ENCODE measurements around the gene APBA3.
"Not testable (repeated sequence)": the region's sequence is repeated elsewhere in the genome, so short reads cannot be mapped to it uniquely, and the experiment has no call there.

Gene APBA3

GRCh38 chr19:3773814-3774515 lies 12.5 kb upstream of the APBA3 start:
- Mint-ChIP-seq H3K9me3 (no peaks in the 10 kb centered on the region), H3K4me3 (no peak overlapping the region), H3K36me3 (ENCODE audit: insufficient read depth) (peaks cover 22% of the 10 kb centered on the region), H3K4me1 (ENCODE audit: low read depth in 2 of 2) (peaks cover 4 to 10% of the 10 kb centered on the region in 2 donors), H3K27me3 (no peaks in the 10 kb centered on the region), H3K27ac (peak overlapping the region in 1 of 2 donors; percentile 58)
- no peak for DNase-seq
- no peak for ATAC-seq (replicated peaks)

- DNase-seq (no peak), ATAC-seq (replicated peaks) (no peak)
- H3K27me3 Mint-ChIP-seq, result no peaks in the 10 kb centered on the region
- no peaks in the 10 kb centered on the region for H3K9me3 Mint-ChIP-seq
- no peak within 1 kb of the TSS for H3K27ac Mint-ChIP-seq
- H3K36me3 Mint-ChIP-seq (ENCODE audit: insufficient read depth), result peaks cover 41% of the 10 kb centered on the region
- H3K4me3 Mint-ChIP-seq, result no peak within 1 kb of the TSS
- H3K4me1 Mint-ChIP-seq (ENCODE audit: low read depth in 2 of 2), result peaks cover 4 to 13% of the 10 kb centered on the region in 2 donors
These were observed 10.5 kb upstream of the APBA3 start, which contains the start of gene RAX2 for GRCh38 chr19:3771906-3772455. TSS of gene RAX2 (minus strand) at chr19:3772228. CDS start at chr19:3771742, 486 bp downstream.

GRCh38 chr19:3771000-3771905 lies 9.8 kb upstream of the APBA3 start:
- H3K27me3 Mint-ChIP-seq, result no peaks in the 10 kb centered on the region
- H3K4me3 Mint-ChIP-seq, result no peak overlapping the region
- H3K36me3 Mint-ChIP-seq (ENCODE audit: insufficient read depth), result peaks cover 43% of the 10 kb centered on the region
- DNase-seq (no peak), ATAC-seq (replicated peaks) (no peak)
- H3K4me1 Mint-ChIP-seq (ENCODE audit: low read depth in 2 of 2), result peaks cover 8 to 19% of the 10 kb centered on the region in 2 donors
- H3K9me3 Mint-ChIP-seq, result no peaks in the 10 kb centered on the region
- no peak overlapping the region for H3K27ac Mint-ChIP-seq

GRCh38 chr19:3770136-3770999 lies 8.9 kb upstream of the APBA3 start:
- Mint-ChIP-seq H3K27me3 (no peaks in the 10 kb centered on the region), H3K9me3 (no peaks in the 10 kb centered on the region), H3K36me3 (ENCODE audit: insufficient read depth) (peaks cover 52% of the 10 kb centered on the region), H3K4me1 (ENCODE audit: low read depth in 2 of 2) (peaks cover 10 to 20% of the 10 kb centered on the region in 2 donors), H3K4me3 (no peak overlapping the region), H3K27ac (no peak overlapping the region)
- ATAC-seq (replicated peaks), result no peak
- no peak for DNase-seq

- peaks cover 10 to 20% of the 10 kb centered on the region in 2 donors for H3K4me1 Mint-ChIP-seq (ENCODE audit: low read depth in 2 of 2)
- H3K27ac Mint-ChIP-seq, result no peak overlapping the region
- no peak for ATAC-seq (replicated peaks)
- no peak overlapping the region for H3K4me3 Mint-ChIP-seq
- DNase-seq, result no peak
- peaks cover 55% of the 10 kb centered on the region for H3K36me3 Mint-ChIP-seq (ENCODE audit: insufficient read depth)
- no peaks in the 10 kb centered on the region for H3K9me3 Mint-ChIP-seq
- H3K27me3 Mint-ChIP-seq, result no peaks in the 10 kb centered on the region
These were observed 8.0 kb upstream of the APBA3 start for GRCh38 chr19:3769494-3769893.

GRCh38 chr19:3768748-3769099 lies 7.2 kb upstream of the APBA3 start:
- DNase-seq, result no peak
- H3K36me3 Mint-ChIP-seq (ENCODE audit: insufficient read depth), result peaks cover 61% of the 10 kb centered on the region
- no peaks in the 10 kb centered on the region for H3K27me3 Mint-ChIP-seq
- H3K4me3 Mint-ChIP-seq, result no peak overlapping the region
- no peaks in the 10 kb centered on the region for H3K9me3 Mint-ChIP-seq
- ATAC-seq (replicated peaks), result no peak
- H3K4me1 Mint-ChIP-seq (ENCODE audit: low read depth in 2 of 2), result peaks cover 9 to 18% of the 10 kb centered on the region in 2 donors
- peak overlapping the region in 1 of 2 donors; percentile 81 for H3K27ac Mint-ChIP-seq

GRCh38 chr19:3768015-3768747 lies 6.7 kb upstream of the APBA3 start:
- DNase-seq, result no peak
- H3K9me3 Mint-ChIP-seq, result no peaks in the 10 kb centered on the region
- peaks cover 63% of the 10 kb centered on the region for H3K36me3 Mint-ChIP-seq (ENCODE audit: insufficient read depth)
- H3K4me1 Mint-ChIP-seq (ENCODE audit: low read depth in 2 of 2), result peaks cover 8 to 17% of the 10 kb centered on the region in 2 donors
- peak overlapping the region in 1 of 2 donors; percentile 81 for H3K27ac Mint-ChIP-seq
- H3K4me3 Mint-ChIP-seq, result no peak overlapping the region
- ATAC-seq (replicated peaks), result peak; percentile 18
- no peaks in the 10 kb centered on the region for H3K27me3 Mint-ChIP-seq

GRCh38 chr19:3767050-3767449 lies 5.6 kb upstream of the APBA3 start:
- Mint-ChIP-seq H3K27me3 (no peaks in the 10 kb centered on the region), H3K36me3 (ENCODE audit: insufficient read depth) (peaks cover 71% of the 10 kb centered on the region), H3K27ac (peak overlapping the region in 1 of 2 donors; percentile 93), H3K4me1 (ENCODE audit: low read depth in 2 of 2) (peaks cover 14 to 24% of the 10 kb centered on the region in 2 donors), H3K9me3 (peaks cover 0 to 3% of the 10 kb centered on the region in 2 donors), H3K4me3 (no peak overlapping the region)
- DNase-seq (no peak), ATAC-seq (replicated peaks) (no peak)

- Mint-ChIP-seq H3K27ac (peak overlapping the region; percentile 93 to 94), H3K4me3 (peak overlapping the region; percentile 52 to 54), H3K9me3 (peaks cover 0 to 3% of the 10 kb centered on the region in 2 donors), H3K36me3 (ENCODE audit: insufficient read depth) (peaks cover 76% of the 10 kb centered on the region), H3K4me1 (ENCODE audit: low read depth in 2 of 2) (peaks cover 19 to 28% of the 10 kb centered on the region in 2 donors), H3K27me3 (no peaks in the 10 kb centered on the region)
- DNase-seq, result no peak
- no peak for ATAC-seq (replicated peaks)
These were observed 5.0 kb upstream of the APBA3 start for GRCh38 chr19:3766520-3766919.

GRCh38 chr19:3765757-3766156 lies 4.3 kb upstream of the APBA3 start:
- DNase-seq; ATAC-seq (replicated peaks); H3K27me3 Mint-ChIP-seq; H3K9me3 Mint-ChIP-seq: not testable (repeated sequence)
- H3K27ac Mint-ChIP-seq, result peak overlapping the region in 1 of 2 donors; percentile 93
- peaks cover 27 to 32% of the 10 kb centered on the region in 2 donors for H3K4me1 Mint-ChIP-seq (ENCODE audit: low read depth in 2 of 2)
- peak overlapping the region; percentile 52 to 54 for H3K4me3 Mint-ChIP-seq
- H3K36me3 Mint-ChIP-seq (ENCODE audit: insufficient read depth), result peaks cover 77% of the 10 kb centered on the region

GRCh38 chr19:3765121-3765520 lies 3.6 kb upstream of the APBA3 start:
- Mint-ChIP-seq H3K4me1 (ENCODE audit: low read depth in 2 of 2) (peaks cover 27 to 35% of the 10 kb centered on the region in 2 donors), H3K27ac (no peak overlapping the region), H3K36me3 (ENCODE audit: insufficient read depth) (peaks cover 79% of the 10 kb centered on the region), H3K4me3 (no peak overlapping the region), H3K27me3 (no peaks in the 10 kb centered on the region), H3K9me3 (peaks cover 0 to 3% of the 10 kb centered on the region in 2 donors)
- DNase-seq (no peak), ATAC-seq (replicated peaks) (no peak)

Measured in effector memory CD8-positive, alpha-beta T cell (primary cell).